ENCODE data around the gene C1QTNF8. TPM values are rescaled to one million over a fixed set of nuclear protein-coding genes. Genes with fewer than 3 reads are reported as not detected.

C1QTNF8 gene
- total RNA-seq, 6 donors from 2014 or later = 0.30 TPM; not detected in 5

DNA sequence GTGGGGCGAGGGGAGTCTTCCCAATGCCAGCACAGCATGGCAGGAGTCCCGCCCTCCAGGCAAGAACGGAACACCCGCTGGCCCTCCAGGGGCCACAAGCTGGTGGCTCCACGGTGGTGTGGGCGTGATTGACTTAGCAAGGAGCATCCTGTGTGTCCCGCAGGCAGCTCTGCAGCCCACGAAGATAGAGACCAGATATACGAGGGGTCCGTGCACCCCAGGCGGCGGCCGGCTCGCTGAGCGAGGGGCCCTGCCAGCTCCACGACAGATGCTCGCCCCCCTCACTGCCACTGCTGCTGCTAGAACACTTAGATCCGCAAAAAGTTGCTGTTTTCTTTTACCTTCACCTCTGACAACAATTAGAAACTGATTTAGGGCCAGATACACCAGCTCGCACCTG, 46.9 kb upstream of the C1QTNF8 start:
- peaks cover 0 to 6% (median 0%) of the 10 kb centered on the region in 4 donors for H3K27me3 ChIP-seq
- H3K27ac ChIP-seq = no peak overlapping the region
- H3K9me3 ChIP-seq = no peaks in the 10 kb centered on the region
- WGBS, 2 donors = 77 to 79% methylated on average over 12 to 19 of the region's 19 CpGs
- H3K4me1 ChIP-seq = no peaks in the 10 kb centered on the region
- H3K36me3 ChIP-seq = no peaks in the 10 kb centered on the region
- ATAC-seq (ENCODE audit: low FRiP score in 2 of 2) (no peak), DNase-seq (peak in 1 of 2 donors; percentile 74)
- no peak overlapping the region for H3K4me3 ChIP-seq
- no peak for TF ChIP-seq EP300 (IDR thresholded peaks at IDR 0.05)
- TF ChIP-seq POLR2A (IDR thresholded peaks at IDR 0.05) = no peak
- no peak for TF ChIP-seq POLR2AphosphoS5 (IDR thresholded peaks at IDR 0.05)
- TF ChIP-seq CTCF (IDR thresholded peaks at IDR 0.05) = no peak

GRCh38 chr16:1141716-1142115, 45.7 kb upstream of the C1QTNF8 start:
- DNase-seq = peak in 1 of 2 donors; percentile 54

DNA sequence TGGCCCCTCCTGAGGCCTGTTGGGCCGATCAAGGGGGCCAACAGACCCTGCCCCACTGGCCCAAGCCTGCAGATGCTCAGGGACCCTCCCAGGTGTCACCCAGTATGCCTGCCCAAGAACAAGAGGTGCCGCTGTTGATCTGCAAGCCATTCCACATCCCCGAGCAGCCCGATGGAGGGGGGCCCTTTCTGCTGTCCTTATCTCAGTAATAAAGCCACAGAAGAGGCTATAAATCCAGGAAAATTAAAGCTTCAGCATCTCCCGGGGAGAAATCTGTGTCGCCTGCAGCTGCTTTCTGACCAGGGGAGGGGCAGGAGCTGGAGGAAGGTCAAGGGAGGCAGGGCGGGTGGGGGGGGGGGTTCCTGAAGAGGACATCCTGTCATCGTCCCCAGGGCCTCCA, 45.1 kb upstream of the C1QTNF8 start:
- no peak for ATAC-seq (ENCODE audit: low FRiP score in 2 of 2)
- H3K27me3 ChIP-seq = peaks cover 0 to 6% (median 0%) of the 10 kb centered on the region in 4 donors
- WGBS, 2 donors = 52 to 59% methylated on average over 6 to 7 of the region's 8 CpGs

More at GRCh38 chr16:1141716-1142115, 45.7 kb upstream of the C1QTNF8 start:
- 70% methylated on average over 8 of the region's 8 CpGs; no CpG with 5 or more reads in 1 of the 2 donors for WGBS, 2 donors
- H3K27me3 ChIP-seq = peaks cover 0 to 6% (median 0%) of the 10 kb centered on the region in 4 donors
- no peak for ATAC-seq (ENCODE audit: low FRiP score in 2 of 2)
- no peaks in the 10 kb centered on the region for H3K9me3 ChIP-seq
- no peak overlapping the region for H3K27ac ChIP-seq
- no peak for TF ChIP-seq POLR2A (IDR thresholded peaks at IDR 0.05)
- TF ChIP-seq POLR2AphosphoS5 (IDR thresholded peaks at IDR 0.05) = no peak
- TF ChIP-seq CTCF (IDR thresholded peaks at IDR 0.05) = no peak
- no peak for TF ChIP-seq EP300 (IDR thresholded peaks at IDR 0.05)
- H3K36me3 ChIP-seq = no peaks in the 10 kb centered on the region
- H3K4me3 ChIP-seq = no peak overlapping the region
- H3K4me1 ChIP-seq = no peaks in the 10 kb centered on the region

DNA sequence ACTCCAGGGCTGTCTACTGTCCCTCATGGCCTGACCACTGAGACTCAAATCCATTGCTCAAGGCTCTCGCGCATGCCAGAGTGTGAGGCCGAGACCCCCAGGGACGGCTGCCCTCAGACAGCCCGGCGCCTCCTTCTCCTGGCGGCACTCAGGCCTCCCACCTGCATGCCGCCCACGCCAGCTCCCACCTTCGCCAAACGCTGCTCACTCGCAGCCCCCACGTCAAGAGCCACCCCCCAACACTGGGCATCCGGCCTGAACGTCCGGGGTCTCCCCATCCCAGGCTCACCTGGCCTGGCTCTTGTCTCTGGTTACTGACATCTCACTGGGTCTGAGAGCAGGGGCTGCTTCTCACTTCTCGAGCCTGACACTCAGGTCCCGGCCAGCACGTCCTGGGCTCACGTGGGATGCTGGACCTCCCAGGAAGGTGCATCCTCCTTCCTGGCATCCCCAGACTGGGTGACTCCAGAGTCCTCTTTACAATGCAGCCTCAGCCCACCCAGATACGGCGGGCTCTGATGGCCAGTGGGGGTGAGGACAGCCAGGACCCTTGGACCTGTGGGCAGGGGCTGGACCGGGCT, 44.6 kb upstream of the C1QTNF8 start:
- no peaks in the 10 kb centered on the region for H3K36me3 ChIP-seq
- H3K4me3 ChIP-seq = no peak overlapping the region
- no peak overlapping the region for H3K27ac ChIP-seq
- H3K4me1 ChIP-seq = no peaks in the 10 kb centered on the region
- no peaks in the 10 kb centered on the region for H3K9me3 ChIP-seq
- TF ChIP-seq EP300 (IDR thresholded peaks at IDR 0.05) = no peak
- TF ChIP-seq POLR2AphosphoS5 (IDR thresholded peaks at IDR 0.05) = no peak
- no peak for TF ChIP-seq POLR2A (IDR thresholded peaks at IDR 0.05)
- no peak for TF ChIP-seq CTCF (IDR thresholded peaks at IDR 0.05)
- 81 to 86% methylated on average over 20 of the region's 23 CpGs for WGBS, 2 donors
- peak in 1 of 2 donors; percentile 68 for DNase-seq
- H3K27me3 ChIP-seq = peaks cover 0 to 2% (median 0%) of the 10 kb centered on the region in 4 donors
- ATAC-seq (ENCODE audit: low FRiP score in 2 of 2) = no peak

More for the DNA sequence above, 45.1 kb upstream of the C1QTNF8 start:
- H3K4me1 ChIP-seq = no peaks in the 10 kb centered on the region
- no peaks in the 10 kb centered on the region for H3K36me3 ChIP-seq
- H3K4me3 ChIP-seq = no peak overlapping the region
- H3K27ac ChIP-seq = no peak overlapping the region
- TF ChIP-seq POLR2AphosphoS5 (IDR thresholded peaks at IDR 0.05) (no peak), POLR2A (IDR thresholded peaks at IDR 0.05) (no peak), CTCF (IDR thresholded peaks at IDR 0.05) (no peak), EP300 (IDR thresholded peaks at IDR 0.05) (no peak)
- H3K9me3 ChIP-seq = no peaks in the 10 kb centered on the region
- DNase-seq = no peak

GRCh38 chr16:1137604-1138003, 41.6 kb upstream of the C1QTNF8 start:
- no peak for TF ChIP-seq POLR2AphosphoS5 (IDR thresholded peaks at IDR 0.05)
- no peak for TF ChIP-seq CTCF (IDR thresholded peaks at IDR 0.05)
- TF ChIP-seq EP300 (IDR thresholded peaks at IDR 0.05) = no peak
- no peak for TF ChIP-seq POLR2A (IDR thresholded peaks at IDR 0.05)
- H3K4me1 ChIP-seq = no peaks in the 10 kb centered on the region
- H3K4me3 ChIP-seq = no peak overlapping the region
- H3K27ac ChIP-seq = no peak overlapping the region
- WGBS, 2 donors = 82 to 85% methylated on average over 24 of the region's 24 CpGs
- no peaks in the 10 kb centered on the region for H3K27me3 ChIP-seq
- DNase-seq = peak in 1 of 2 donors; percentile 57
- H3K9me3 ChIP-seq = no peaks in the 10 kb centered on the region
- H3K36me3 ChIP-seq = no peaks in the 10 kb centered on the region
- no peak for ATAC-seq (ENCODE audit: low FRiP score in 2 of 2)

Measured in upper lobe of left lung (tissue), 6 donors.